Measurements from ENCODE around the gene TIAM2.
"Not testable (repeated sequence)": the region's sequence is repeated elsewhere in the genome, so short reads cannot be mapped to it uniquely, and the experiment has no call there.

TIAM2 gene

GRCh38 chr6:155259897-155260296 is 264.8 kb downstream of the TIAM2 start:
- DNase-seq = no peak
- H3K27ac Mint-ChIP-seq = peak overlapping the region; percentile 41
- peaks cover 95% of the 10 kb centered on the region for H3K36me3 Mint-ChIP-seq (ENCODE audit: low read depth)
- H3K9me3 Mint-ChIP-seq = no peaks in the 10 kb centered on the region
- no peaks in the 10 kb centered on the region for H3K27me3 Mint-ChIP-seq
- H3K4me1 Mint-ChIP-seq (ENCODE audit: low read depth) = peaks cover 20% of the 10 kb centered on the region
- no peak overlapping the region for H3K4me3 Mint-ChIP-seq

- Mint-ChIP-seq H3K4me1 (ENCODE audit: low read depth) (peaks cover 20% of the 10 kb centered on the region), H3K36me3 (ENCODE audit: low read depth) (peaks cover 93% of the 10 kb centered on the region), H3K27ac (peak overlapping the region; percentile 66), H3K4me3 (no peak overlapping the region), H3K27me3 (no peaks in the 10 kb centered on the region), H3K9me3 (no peaks in the 10 kb centered on the region)
- DNase-seq = no peak
These were observed 265.6 kb downstream of the TIAM2 start for GRCh38 chr6:155260686-155261085.

GRCh38 chr6:155261111-155261900 is 266.2 kb downstream of the TIAM2 start:
- Mint-ChIP-seq H3K27me3 (no peaks in the 10 kb centered on the region), H3K4me1 (ENCODE audit: low read depth) (peaks cover 20% of the 10 kb centered on the region), H3K27ac (peak overlapping the region; percentile 66), H3K4me3 (no peak overlapping the region), H3K36me3 (ENCODE audit: low read depth) (peaks cover 93% of the 10 kb centered on the region), H3K9me3 (no peaks in the 10 kb centered on the region)
- no peak for DNase-seq

- no peak for DNase-seq
- H3K27me3 Mint-ChIP-seq = no peaks in the 10 kb centered on the region
- H3K4me3 Mint-ChIP-seq = no peak overlapping the region
- H3K27ac Mint-ChIP-seq = peak overlapping the region; percentile 57
- no peaks in the 10 kb centered on the region for H3K9me3 Mint-ChIP-seq
- H3K36me3 Mint-ChIP-seq (ENCODE audit: low read depth) = peaks cover 92% of the 10 kb centered on the region
- H3K4me1 Mint-ChIP-seq (ENCODE audit: low read depth) = peaks cover 20% of the 10 kb centered on the region
These were observed 267.5 kb downstream of the TIAM2 start for GRCh38 chr6:155262655-155263054.

- Mint-ChIP-seq H3K4me3 (no peak within 1 kb of the TSS), H3K36me3 (ENCODE audit: low read depth) (peaks cover 89% of the 10 kb centered on the region), H3K27ac (no peak within 1 kb of the TSS)
These were observed 268.4 kb downstream of the TIAM2 start, which contains the start of gene CLDN20 for GRCh38 chr6:155263373-155264063. TSS of gene CLDN20 (plus strand) at chr6:155264013. CDS start at chr6:155275720, 11,707 bp downstream.

GRCh38 chr6:155264693-155265320 is 269.7 kb downstream of the TIAM2 start:
- H3K27ac Mint-ChIP-seq = no peak overlapping the region
- DNase-seq = no peak
- H3K27me3 Mint-ChIP-seq = no peaks in the 10 kb centered on the region
- H3K9me3 Mint-ChIP-seq = no peaks in the 10 kb centered on the region
- no peak overlapping the region for H3K4me3 Mint-ChIP-seq
- peaks cover 25% of the 10 kb centered on the region for H3K4me1 Mint-ChIP-seq (ENCODE audit: low read depth)
- peaks cover 85% of the 10 kb centered on the region for H3K36me3 Mint-ChIP-seq (ENCODE audit: low read depth)

More at GRCh38 chr6:155263373-155264063, 268.4 kb downstream of the TIAM2 start, which contains the start of gene CLDN20:
- no peaks in the 10 kb centered on the region for H3K27me3 Mint-ChIP-seq
- H3K9me3 Mint-ChIP-seq = no peaks in the 10 kb centered on the region
- DNase-seq = no peak
- H3K4me1 Mint-ChIP-seq (ENCODE audit: low read depth) = peaks cover 25% of the 10 kb centered on the region

- H3K27ac Mint-ChIP-seq = no peak overlapping the region
- no peaks in the 10 kb centered on the region for H3K27me3 Mint-ChIP-seq
- peaks cover 84% of the 10 kb centered on the region for H3K36me3 Mint-ChIP-seq (ENCODE audit: low read depth)
- H3K4me3 Mint-ChIP-seq = no peak overlapping the region
- no peak for DNase-seq
- H3K4me1 Mint-ChIP-seq (ENCODE audit: low read depth) = peaks cover 21% of the 10 kb centered on the region
- no peaks in the 10 kb centered on the region for H3K9me3 Mint-ChIP-seq
These were observed 270.9 kb downstream of the TIAM2 start for GRCh38 chr6:155265843-155266535.

GRCh38 chr6:155267411-155267810 is 272.3 kb downstream of the TIAM2 start:
- DNase-seq = no peak
- Mint-ChIP-seq H3K4me3 (no peak overlapping the region), H3K4me1 (ENCODE audit: low read depth) (peaks cover 12% of the 10 kb centered on the region), H3K36me3 (ENCODE audit: low read depth) (peaks cover 75% of the 10 kb centered on the region), H3K27ac (no peak overlapping the region), H3K9me3 (no peaks in the 10 kb centered on the region), H3K27me3 (no peaks in the 10 kb centered on the region)

- not testable (repeated sequence) for H3K4me3 Mint-ChIP-seq, H3K27me3 Mint-ChIP-seq, H3K27ac Mint-ChIP-seq, H3K9me3 Mint-ChIP-seq, DNase-seq
- Mint-ChIP-seq H3K4me1 (ENCODE audit: low read depth) (peaks cover 14% of the 10 kb centered on the region), H3K36me3 (ENCODE audit: low read depth) (peaks cover 78% of the 10 kb centered on the region)
These were observed 273.2 kb downstream of the TIAM2 start for GRCh38 chr6:155268088-155268867.

GRCh38 chr6:155269765-155270164 is 274.6 kb downstream of the TIAM2 start:
- H3K27ac Mint-ChIP-seq = peak overlapping the region; percentile 5
- no peaks in the 10 kb centered on the region for H3K9me3 Mint-ChIP-seq
- no peak overlapping the region for H3K4me3 Mint-ChIP-seq
- peaks cover 73% of the 10 kb centered on the region for H3K36me3 Mint-ChIP-seq (ENCODE audit: low read depth)
- DNase-seq = no peak
- H3K4me1 Mint-ChIP-seq (ENCODE audit: low read depth) = peaks cover 18% of the 10 kb centered on the region
- no peaks in the 10 kb centered on the region for H3K27me3 Mint-ChIP-seq

GRCh38 chr6:155270561-155271091 is 275.5 kb downstream of the TIAM2 start:
- H3K9me3 Mint-ChIP-seq = no peaks in the 10 kb centered on the region
- H3K27ac Mint-ChIP-seq = no peak overlapping the region
- no peak overlapping the region for H3K4me3 Mint-ChIP-seq
- peaks cover 71% of the 10 kb centered on the region for H3K36me3 Mint-ChIP-seq (ENCODE audit: low read depth)
- peaks cover 22% of the 10 kb centered on the region for H3K4me1 Mint-ChIP-seq (ENCODE audit: low read depth)
- DNase-seq = no peak
- H3K27me3 Mint-ChIP-seq = no peaks in the 10 kb centered on the region

- DNase-seq = no peak
- Mint-ChIP-seq H3K9me3 (no peaks in the 10 kb centered on the region), H3K4me1 (ENCODE audit: low read depth) (peaks cover 22% of the 10 kb centered on the region), H3K36me3 (ENCODE audit: low read depth) (peaks cover 71% of the 10 kb centered on the region), H3K27me3 (no peaks in the 10 kb centered on the region), H3K4me3 (no peak overlapping the region), H3K27ac (no peak overlapping the region)
These were observed 276.0 kb downstream of the TIAM2 start for GRCh38 chr6:155271145-155271544.

- Mint-ChIP-seq H3K9me3 (no peaks in the 10 kb centered on the region), H3K4me3 (no peak overlapping the region), H3K27ac (peak overlapping the region; percentile 53), H3K4me1 (ENCODE audit: low read depth) (peaks cover 23% of the 10 kb centered on the region), H3K36me3 (ENCODE audit: low read depth) (peaks cover 69% of the 10 kb centered on the region), H3K27me3 (no peaks in the 10 kb centered on the region)
- DNase-seq = no peak
These were observed 277.5 kb downstream of the TIAM2 start for GRCh38 chr6:155272353-155273232.
